Lung (tissue), 12 donors: ENCODE results near the gene PDE4B. TPM values are rescaled to one million over a fixed set of nuclear protein-coding genes. Genes with fewer than 3 reads are reported as not detected.

ENCODE experiments used
- ATAC-seq: fragments of 200-7000 bp; cut with Tn5 transposase; one replicate; pipeline ENCODE4 v1.9.1; 2020; ENCODE audit warnings: moderate number of reproducible peaks; ENCODE audit not compliant: insufficient read depth, low FRiP score
- DNase-seq, 3 donors: peaks; one replicate each; pipeline ENCODE4 v3.0.0-alpha.2; 2013 to 2017
- H3K27ac ChIP-seq, 2 donors: one replicate each; pipeline ENCODE4 v1.5.1; 2013; ENCODE audit warnings: mild to moderate bottlenecking in 2 of 2, moderate library complexity in 2 of 2, control low read depth in 1 of 2, inconsistent platforms in 1 of 2, low read depth in 1 of 2, low read length in 1 of 2
- H3K27me3 ChIP-seq, 3 donors: one replicate each; pipeline ENCODE4 v1.5.1; 2013; ENCODE audit warnings: low read length in 2 of 3; ENCODE audit not compliant: control insufficient read depth in 3 of 3, insufficient read depth in 3 of 3
- H3K36me3 ChIP-seq, 4 donors: one replicate each; pipeline ENCODE4 v1.5.1; 2013; ENCODE audit warnings: low read length in 4 of 4, mild to moderate bottlenecking in 1 of 4, moderate library complexity in 1 of 4; ENCODE audit not compliant: control insufficient read depth in 4 of 4, insufficient read depth in 4 of 4
- H3K4me1 ChIP-seq, 5 donors: one replicate each; pipeline ENCODE4 v1.5.1; 2013; ENCODE audit warnings: low read length in 5 of 5, mild to moderate bottlenecking in 2 of 5, moderate library complexity in 1 of 5; ENCODE audit not compliant: control insufficient read depth in 5 of 5, insufficient read depth in 5 of 5
- H3K4me3 ChIP-seq: one replicate; pipeline ENCODE4 v1.5.1; 2013; ENCODE audit warnings: mild to moderate bottlenecking, control low read depth, moderate library complexity
- H3K9ac ChIP-seq, 2 donors: one replicate each; pipeline ENCODE4 v1.5.1; 2013; ENCODE audit warnings: low read length in 2 of 2, control low read depth in 1 of 2; ENCODE audit not compliant: insufficient read depth in 1 of 2
- H3K9me3 ChIP-seq, 4 donors: one replicate each; pipeline ENCODE4 v1.5.1; 2013; ENCODE audit warnings: low read length in 3 of 4, mild to moderate bottlenecking in 1 of 4, moderate library complexity in 1 of 4; ENCODE audit not compliant: control insufficient read depth in 4 of 4, insufficient read depth in 3 of 4
- CTCF ChIP-seq: IDR thresholded peaks from 2 replicates; pipeline ENCODE4 v1.5.1; 2012; ENCODE audit warnings: mild to moderate bottlenecking; ENCODE audit errors: control extremely low read depth, extremely low read depth
- WGBS, 2 donors: extraction: QIAGEN DNeasy Blood & Tissue Kit; methylation state at CpG; one replicate each; pipeline ENCODE4 v1.1.7; 2013; 5-methylcytosine and 5-hydroxymethylcytosine counted together
- polyA plus RNA-seq, 2 donors: library from polyadenylated mRNA; stranded (reverse); fragments of 200-250 nt; gene quantifications; one replicate each; pipeline ENCODE4 v1.2.1, GENCODE V29; 2013
- total RNA-seq, 2 donors: library from RNA; depleted of rRNA in 1 of 2; stranded (reverse); fragments of >200 nt in 1 of 2; gene quantifications; one replicate each; pipeline ENCODE4 v1.2.1, GENCODE V29; 2014 to 2021
- donor health status: control.
- donor health status: control.
- donor health status: Bipolar disorder and iron deficiency.
- donor health status: healthy.
- donor health status: DM: yes; HTN: yes; CAD: no.

The PDE4B gene
- total and polyA plus RNA-seq, 4 donors, result 4.0 to 96.2 (median 20.2) TPM

GRCh38 chr1:65889441-65889840, 96.7 kb downstream of the PDE4B start:
- no peak overlapping the region for H3K4me3 ChIP-seq
- H3K27me3 ChIP-seq, result no peaks in the 10 kb centered on the region
- ATAC-seq, result no peak
- H3K9me3 ChIP-seq, result peaks cover 0 to 5% (median 0%) of the 10 kb centered on the region in 4 donors
- H3K27ac ChIP-seq, result no peak overlapping the region
- no peak for TF ChIP-seq CTCF
- H3K4me1 ChIP-seq, result peaks cover 0 to 22% (median 0%) of the 10 kb centered on the region in 5 donors
- H3K9ac ChIP-seq, result no peak overlapping the region
- no peaks in the 10 kb centered on the region for H3K36me3 ChIP-seq
- DNase-seq, result peak in 2 of 3 donors; percentile 58 to 75

DNA sequence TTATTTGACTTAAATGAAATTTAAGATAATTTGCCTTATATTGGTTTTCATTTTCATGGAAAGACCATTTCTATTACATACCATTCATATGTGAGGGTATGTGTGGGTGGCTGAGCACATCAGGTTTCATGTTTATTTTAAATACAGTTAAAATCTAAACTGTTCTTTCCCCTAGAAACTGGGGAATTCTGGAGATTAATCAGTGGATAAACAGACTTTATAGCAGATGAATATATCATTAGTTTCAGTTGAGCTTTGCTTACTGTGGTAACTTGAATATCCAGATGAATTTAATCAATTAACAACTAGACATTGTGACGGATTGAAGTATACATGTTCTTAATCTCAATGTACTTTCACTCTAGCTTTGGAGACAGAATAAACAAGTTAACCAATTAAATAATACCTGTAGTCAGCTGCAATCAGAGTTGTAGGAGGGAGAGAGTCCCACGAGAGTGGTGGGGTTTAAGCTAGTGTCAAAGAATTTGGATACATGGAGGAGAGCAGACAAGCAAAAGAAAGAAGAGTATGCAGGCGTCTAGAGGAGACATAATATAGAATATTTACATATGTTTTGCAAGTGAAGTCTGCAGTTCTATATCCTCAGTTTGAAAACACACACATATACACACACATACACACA, 97.6 kb downstream of the PDE4B start:
- TF ChIP-seq CTCF, result no peak
- Histone ChIP-seq H3K4me3 (no peak overlapping the region), H3K9ac (no peak overlapping the region), H3K4me1 (peaks cover 0 to 22% (median 0%) of the 10 kb centered on the region in 5 donors), H3K9me3 (peaks cover 0 to 5% (median 0%) of the 10 kb centered on the region in 4 donors), H3K36me3 (no peaks in the 10 kb centered on the region), H3K27me3 (no peaks in the 10 kb centered on the region), H3K27ac (no peak overlapping the region)
- WGBS, 2 donors, result 36 to 50% methylated on average over 3 of the region's 3 CpGs
- DNase-seq (peak in 2 of 3 donors; percentile 57 to 64), ATAC-seq (no peak)

GRCh38 chr1:65894738-65895605, 102.3 kb downstream of the PDE4B start:
- Histone ChIP-seq H3K9ac (no peak overlapping the region), H3K4me1 (peaks cover 0 to 11% (median 0%) of the 10 kb centered on the region in 5 donors), H3K4me3 (no peak overlapping the region), H3K27ac (no peak overlapping the region), H3K36me3 (no peaks in the 10 kb centered on the region), H3K27me3 (no peaks in the 10 kb centered on the region), H3K9me3 (peaks cover 0 to 7% (median 2%) of the 10 kb centered on the region in 4 donors)
- no peak for TF ChIP-seq CTCF
- ATAC-seq, result no peak
- WGBS, 2 donors, result 76 to 83% methylated on average over 8 of the region's 8 CpGs
- peak in 1 of 3 donors; percentile 34 for DNase-seq
